Measurements from ENCODE around the gene FARS2.

Gene FARS2

GRCh38 chr6:5326022-5326641, 64.8 kb downstream of the FARS2 start:
- DNase-seq: no peak

GRCh38 chr6:5328800-5329199, 67.5 kb downstream of the FARS2 start:
- DNase-seq: no peak

DNA sequence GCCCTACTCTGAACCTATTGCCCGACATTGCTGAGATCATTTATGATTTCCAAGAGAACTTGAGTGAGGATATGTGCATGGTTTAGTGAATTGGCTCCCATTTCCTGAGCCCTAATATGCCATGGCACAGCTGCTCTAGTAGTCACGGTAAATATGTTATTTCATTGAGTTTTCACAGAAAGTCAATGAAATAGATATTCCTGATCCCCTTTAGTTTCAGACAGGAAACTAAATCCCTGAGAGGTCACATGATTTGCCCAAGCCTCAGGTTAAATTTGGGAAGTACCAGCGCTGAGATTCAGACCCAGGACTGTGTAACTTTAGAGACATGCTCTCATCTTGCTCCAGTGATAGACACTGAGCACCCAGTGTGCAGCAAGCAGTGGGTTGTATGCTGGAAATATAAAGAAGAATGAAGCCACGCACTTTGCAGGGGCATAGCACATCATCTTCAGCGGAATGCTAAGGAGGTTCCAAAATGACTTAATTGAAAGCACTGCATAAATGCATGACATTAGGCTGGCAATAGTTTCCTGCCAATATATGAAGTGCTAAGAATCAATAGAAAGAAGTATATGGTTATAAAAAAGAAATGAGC, 70.6 kb downstream of the FARS2 start:
- DNase-seq: no peak

DNA sequence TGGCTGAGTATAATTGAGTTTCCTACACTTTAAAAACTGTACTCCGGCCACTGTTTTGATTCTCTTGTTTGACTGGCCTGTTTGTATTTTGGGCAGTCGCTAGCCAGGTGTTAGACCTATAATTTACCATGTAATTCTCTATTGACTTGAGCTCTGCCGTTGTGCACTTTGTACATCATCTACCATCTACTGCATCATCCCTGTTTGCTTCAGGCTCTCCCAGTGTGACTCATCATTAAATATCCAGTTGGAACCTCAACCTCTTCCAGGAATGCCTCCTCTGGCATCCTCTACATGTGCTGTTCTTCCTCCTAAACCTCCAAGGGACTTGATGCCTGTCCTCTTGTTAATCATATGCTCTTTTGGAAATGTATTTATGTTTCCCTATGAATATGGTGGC, 72.3 kb downstream of the FARS2 start:
- no peak for DNase-seq

DNA sequence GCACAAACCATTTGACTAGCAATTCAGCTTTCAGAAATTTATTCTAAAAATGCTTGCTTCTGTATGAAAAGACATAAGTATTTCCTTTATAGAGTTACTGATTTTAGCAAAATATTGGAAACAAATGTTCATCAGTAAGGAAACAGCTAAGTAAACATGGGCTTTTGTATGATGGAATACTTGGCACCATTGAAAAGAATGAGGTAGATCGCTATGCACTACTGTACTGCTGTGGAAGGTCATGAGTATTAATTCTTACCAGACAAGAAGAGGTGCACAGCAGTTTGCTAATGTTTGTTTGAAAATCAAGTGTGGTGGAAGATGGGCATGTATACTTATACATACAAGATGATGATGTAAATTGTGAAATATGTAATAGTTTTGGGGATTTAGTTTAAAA, 73.0 kb downstream of the FARS2 start:
- no peak for DNase-seq

GRCh38 chr6:5335020-5335419, 73.7 kb downstream of the FARS2 start:
- DNase-seq: no peak

DNA sequence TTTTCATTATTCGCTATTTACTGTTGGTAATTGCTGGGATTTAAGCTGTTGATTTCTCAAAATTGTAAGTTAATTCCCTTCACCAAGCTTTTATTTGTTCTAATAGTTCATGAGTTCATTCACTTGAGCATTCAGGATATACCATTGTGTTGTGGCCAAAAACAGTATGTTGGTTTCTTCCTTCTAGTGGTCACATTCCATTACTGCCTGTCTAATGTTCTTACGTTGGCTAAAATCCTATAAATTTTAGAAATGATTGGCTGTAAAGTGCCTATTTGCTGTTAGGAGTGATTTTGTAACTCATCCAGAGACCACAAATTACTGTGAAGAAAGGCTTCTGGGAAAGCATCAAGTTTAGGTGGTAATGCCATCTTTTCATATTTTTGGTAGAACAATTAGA, 76.3 kb downstream of the FARS2 start:
- no peak for DNase-seq

- no peak for DNase-seq
These were observed 77.1 kb downstream of the FARS2 start for GRCh38 chr6:5338177-5338960.

GRCh38 chr6:5339786-5340185, 78.5 kb downstream of the FARS2 start:
- no peak for DNase-seq

DNA sequence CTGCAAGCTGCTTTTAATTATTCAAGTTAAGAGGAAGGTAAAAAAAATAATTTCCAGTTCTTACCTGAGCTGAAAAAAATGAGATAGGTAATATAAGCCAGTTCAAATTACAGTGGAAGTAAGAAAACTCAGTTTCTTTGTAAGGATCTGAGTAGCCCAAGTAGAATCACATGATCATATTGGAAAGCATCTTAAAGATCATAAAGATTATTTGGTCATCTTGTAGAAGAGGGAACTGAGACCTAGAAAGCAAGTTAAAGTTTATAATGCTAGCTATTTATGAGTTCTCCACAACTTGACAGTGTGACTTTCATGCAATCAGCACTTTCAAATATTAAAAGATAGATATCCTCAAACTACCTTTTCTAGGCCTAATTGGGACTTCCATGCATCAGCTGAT, 80.5 kb downstream of the FARS2 start:
- no peak for DNase-seq

DNA sequence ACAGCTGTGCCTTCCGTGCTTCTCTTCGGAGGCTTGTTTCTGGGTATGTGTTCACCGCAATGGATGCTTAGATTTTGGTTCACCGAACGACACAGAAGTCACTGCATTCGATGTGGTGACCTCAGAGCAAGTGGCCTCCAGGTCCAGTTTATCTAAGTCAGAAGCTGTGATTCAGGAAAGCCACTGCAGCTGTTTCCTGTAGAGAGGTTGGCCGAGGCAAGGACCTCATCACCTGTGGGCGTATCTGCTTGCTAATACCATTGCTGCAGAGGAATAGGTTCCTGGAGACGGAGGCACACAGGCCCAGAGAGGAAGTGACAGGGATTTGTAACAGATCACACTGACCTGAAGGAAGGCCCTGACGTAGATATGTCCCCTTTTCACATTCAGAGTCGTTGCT, 82.7 kb downstream of the FARS2 start:
- DNase-seq: no peak

DNA sequence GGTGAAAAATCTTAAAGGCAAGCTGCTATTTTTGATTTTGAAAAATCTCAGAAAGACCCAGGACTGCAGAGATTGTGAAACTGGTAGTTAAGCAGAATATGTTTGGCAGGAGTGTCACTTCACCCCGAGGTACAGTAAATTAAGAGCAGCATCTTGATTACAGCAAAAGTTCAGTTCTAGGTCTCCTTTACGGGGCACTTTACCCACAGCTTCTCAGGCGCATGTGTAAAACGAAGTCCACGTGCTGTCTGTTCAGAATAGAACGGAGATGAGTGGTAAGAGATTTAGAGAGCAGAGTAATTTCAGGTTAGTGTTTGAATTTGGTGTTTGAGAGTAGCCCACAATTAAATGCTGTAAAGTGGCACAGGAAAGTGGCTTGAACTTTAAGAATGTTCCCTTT, 84.0 kb downstream of the FARS2 start:
- DNase-seq: no peak

DNA sequence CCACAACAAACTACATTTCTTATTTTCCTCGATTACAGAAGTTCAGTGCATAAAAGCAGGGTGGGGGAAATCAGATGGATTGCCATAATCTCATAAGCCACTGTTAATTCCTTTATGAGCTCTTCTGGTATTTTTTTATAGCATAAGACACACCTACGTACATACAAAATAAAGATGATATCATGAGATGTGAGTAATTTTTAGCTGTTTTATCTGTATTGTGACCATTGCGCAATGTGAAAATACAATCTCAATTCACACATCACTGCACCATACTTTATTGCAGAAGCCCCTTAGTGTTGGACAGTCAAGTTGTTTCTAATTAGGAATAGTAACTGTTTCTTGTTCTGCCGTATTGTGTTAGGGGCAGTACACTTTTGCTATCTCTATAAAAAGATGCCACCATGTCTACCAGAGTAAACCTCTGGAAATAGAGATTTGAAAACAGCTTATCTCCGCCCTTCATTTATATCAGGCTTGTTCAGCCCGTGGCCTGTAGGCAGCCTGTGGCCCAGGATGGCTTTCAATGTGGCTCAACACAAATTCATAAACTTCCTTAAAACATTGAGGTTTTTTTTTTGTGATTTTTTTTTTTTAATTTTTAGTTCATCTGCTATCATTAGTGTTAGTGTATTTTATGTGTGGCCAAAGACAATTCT, 90.4 kb downstream of the FARS2 start:
- DNase-seq: no peak

DNA sequence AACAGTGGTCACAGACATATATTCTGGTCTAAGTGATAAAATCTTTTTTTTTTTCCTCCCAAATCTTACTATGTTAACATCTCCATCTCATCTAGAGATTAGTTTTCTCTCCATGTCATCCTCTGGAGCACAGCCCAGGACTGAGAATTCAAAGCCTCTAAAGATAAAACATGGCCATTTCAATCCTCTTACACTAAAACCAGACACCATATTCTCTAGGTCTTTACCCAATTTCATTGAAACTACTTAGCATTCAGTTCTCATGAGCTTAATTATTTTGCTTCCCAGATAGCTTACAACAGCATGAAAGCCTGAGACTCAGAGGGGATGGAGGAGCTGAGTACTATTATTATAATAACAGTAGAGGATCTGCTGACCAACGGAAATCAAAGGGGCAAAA, 92.7 kb downstream of the FARS2 start:
- no peak for DNase-seq

- DNase-seq: no peak
These were observed 96.2 kb downstream of the FARS2 start for GRCh38 chr6:5357486-5357885.

- no peak for DNase-seq
These were observed 98.1 kb downstream of the FARS2 start for GRCh38 chr6:5359417-5359816.

DNA sequence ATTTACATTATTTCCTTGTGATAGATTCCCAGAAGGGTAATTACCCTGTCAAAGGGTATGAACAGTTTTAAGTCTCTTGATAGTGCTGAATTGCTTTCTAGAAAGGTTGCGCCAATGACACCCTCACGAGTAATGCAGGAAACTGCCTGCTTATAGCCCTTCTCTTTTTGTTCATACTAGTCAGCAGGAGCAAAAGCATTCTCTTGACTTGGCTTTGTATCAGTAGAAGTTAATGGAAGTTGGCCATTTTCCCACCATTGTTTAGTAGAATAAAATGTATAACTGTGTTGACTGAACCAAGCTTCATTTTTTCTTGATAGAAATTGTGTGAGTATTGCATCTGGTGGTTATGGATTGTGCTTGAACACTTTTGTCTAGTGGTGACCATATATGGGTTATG, 100.1 kb downstream of the FARS2 start:
- DNase-seq: no peak

DNA sequence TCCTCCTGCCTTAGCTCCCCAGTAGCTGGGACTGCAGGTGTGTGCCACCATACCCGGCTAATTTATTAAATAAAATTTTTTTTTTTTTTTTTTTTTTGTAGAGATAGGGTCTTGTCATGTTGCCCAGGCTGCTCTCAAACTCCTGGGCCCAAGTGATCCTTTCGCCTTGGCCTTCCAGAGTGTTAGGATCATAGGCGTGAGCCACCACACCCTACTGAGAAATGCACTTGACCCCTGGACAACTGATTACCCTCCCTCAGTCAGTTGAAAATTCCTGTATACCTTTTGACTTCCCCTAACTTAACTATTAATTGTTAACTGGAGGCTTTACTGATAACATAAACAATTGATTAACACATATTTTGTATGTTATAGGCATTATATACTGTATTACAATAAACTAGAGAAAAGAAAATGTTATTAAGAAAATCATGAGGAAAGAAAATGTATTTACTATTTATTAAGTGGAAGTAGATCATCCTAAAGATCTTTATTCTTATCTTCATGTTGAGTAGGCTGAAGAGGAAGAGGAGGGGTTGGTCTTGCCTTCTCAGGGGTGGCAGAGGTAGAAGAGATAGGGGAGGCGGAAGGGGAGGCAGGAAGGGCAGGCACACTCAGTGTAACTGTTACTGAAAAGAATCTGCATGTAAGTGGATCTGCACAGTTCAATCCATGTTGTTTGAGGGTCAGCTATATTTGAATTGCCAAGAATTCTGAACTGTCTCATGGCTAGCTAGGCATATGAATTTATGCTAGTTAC, 104.3 kb downstream of the FARS2 start:
- no peak for DNase-seq

DNA sequence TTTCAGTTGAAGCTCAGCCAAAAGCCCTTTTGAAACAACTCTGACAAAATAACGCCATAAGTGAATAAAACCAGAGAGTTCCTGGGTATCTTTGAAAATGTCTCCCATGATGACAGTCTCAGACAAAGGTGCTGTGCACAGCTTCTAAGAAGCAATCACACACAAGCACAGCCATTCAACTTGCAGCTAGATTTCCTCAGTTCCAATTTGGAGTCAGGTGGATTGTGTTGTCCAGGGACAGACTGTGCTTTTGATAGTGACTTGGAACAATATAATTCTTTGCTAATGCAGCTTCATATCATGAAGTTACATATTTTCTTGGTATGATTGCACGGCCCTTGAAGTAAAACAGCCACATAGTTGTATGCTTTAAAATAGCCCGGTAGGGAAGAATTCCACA, 105.6 kb downstream of the FARS2 start:
- no peak for DNase-seq

- DNase-seq: no peak
These were observed 106.2 kb downstream of the FARS2 start for GRCh38 chr6:5367510-5367909.

GRCh38 chr6:5373430-5373829, 112.1 kb downstream of the FARS2 start:
- DNase-seq: no peak

DNA sequence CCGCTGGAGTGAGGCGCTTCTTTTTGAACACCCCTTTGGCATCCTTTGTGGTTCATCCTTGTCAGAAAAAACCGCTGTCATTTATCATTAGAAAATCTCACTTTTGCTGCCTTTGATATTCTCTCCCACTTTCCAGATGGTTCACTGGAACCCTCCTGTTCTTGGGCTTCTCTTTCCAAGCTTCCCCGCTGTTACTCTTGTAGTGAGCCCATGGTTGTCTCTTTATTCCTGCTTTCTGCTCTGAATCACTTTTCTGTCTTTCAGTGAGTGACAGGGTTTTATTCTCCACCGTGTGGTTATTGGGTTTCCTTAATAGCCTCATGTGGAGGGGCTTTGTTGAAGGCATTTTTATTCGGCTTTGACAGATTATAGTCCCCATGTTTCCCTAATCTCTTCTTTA, 117.0 kb downstream of the FARS2 start:
- DNase-seq: no peak

GRCh38 chr6:5379647-5380242, 118.4 kb downstream of the FARS2 start:
- no peak for DNase-seq
